HCT116 (cell line): ENCODE measurements around the gene FNDC5.

Experiments
- ATF3 ChIP-seq: IDR thresholded peaks from 2 replicates; pipeline ENCODE4 v1.6.1; 2012
- CEBPB ChIP-seq: IDR thresholded peaks from 2 replicates; pipeline ENCODE4 v1.6.1; 2012; ENCODE audit warnings: low read depth
- CTCF ChIP-seq, 3 experiments: fragments of 200-600 bp in 1 of 3; sonication (generic) in 1 of 3; IDR thresholded peaks in 2 of 3; conservative IDR thresholded peaks in 1 of 3; 2 replicates each; pipeline ENCODE4 v1.5.1; 2012 to 2017; ENCODE audit warnings: low read depth in 2 of 3, low read length in 2 of 3, antibody characterized with exemption in 1 of 3, borderline replicate concordance in 1 of 3, control low read depth in 1 of 3, mild to moderate bottlenecking in 1 of 3, mixed read lengths in 1 of 3, mixed run types in 1 of 3, moderate library complexity in 1 of 3; ENCODE audit not compliant: insufficient read depth in 1 of 3
- EZH2 ChIP-seq: fragments of 200-600 bp; sonication (generic); IDR thresholded peaks from 2 replicates; pipeline ENCODE4 v1.6.1; 2017; ENCODE audit warnings: antibody characterized with exemption, mixed run types
- POLR2A ChIP-seq: IDR thresholded peaks from 2 replicates; pipeline ENCODE4 v1.7.0; 2011; ENCODE audit warnings: borderline replicate concordance; ENCODE audit not compliant: insufficient read depth, insufficient read length; ENCODE audit errors: extremely low read depth
- POLR2AphosphoS5 ChIP-seq: IDR thresholded peaks from 2 replicates; pipeline ENCODE4 v1.6.1; 2011; ENCODE audit warnings: mild to moderate bottlenecking, low read depth, low read length, moderate library complexity
- REST ChIP-seq: IDR thresholded peaks from 2 replicates; pipeline ENCODE4 v1.6.1; 2012; ENCODE audit warnings: low read depth
- ZNF274 ChIP-seq: fragments of 200-500 bp; sonication (Bioruptor generic); IDR thresholded peaks from 2 replicates; pipeline ENCODE4 v1.6.1; 2014; ENCODE audit warnings: mild to moderate bottlenecking, low read depth, low read length, inconsistent platforms

- no peak for TF ChIP-seq CEBPB
- TF ChIP-seq CTCF (IDR thresholded peaks at IDR 0.05 in 2 of 3, conservative IDR thresholded peaks at IDR 0.05 in 1 of 3; ENCODE audit: borderline replicate concordance in 1 of 3, insufficient read depth in 1 of 3, low read depth in 2 of 3, low read length in 2 of 3) = no peak
- no peak for TF ChIP-seq POLR2AphosphoS5
- TF ChIP-seq ZNF274 = no peak
- no peak for TF ChIP-seq REST
- no peak for TF ChIP-seq ATF3
- TF ChIP-seq EZH2 = no peak
- no peak for TF ChIP-seq POLR2A
These were observed 17.4 kb upstream of the FNDC5 start for GRCh38 chr1:32888134-32888533.
